ENCODE data around the gene BRSK1.

GRCh38 chr19:55258476-55258827, 25.3 kb upstream of the BRSK1 start:
- TF ChIP-seq CTCF (IDR thresholded peaks at IDR 0.05; ENCODE audit: poor library complexity, severe bottlenecking): no peak
- TF ChIP-seq TAF1 (IDR thresholded peaks at IDR 0.05; ENCODE audit: low read depth): no peak
- no peak for TF ChIP-seq EP300 (conservative IDR thresholded peaks at IDR 0.05; ENCODE audit: poor library complexity, severe bottlenecking)
- TF ChIP-seq EZH2 (IDR thresholded peaks at IDR 0.05; ENCODE audit: borderline replicate concordance, insufficient read depth, low read length, poor library complexity, severe bottlenecking): no peak

Data from neural cell (in vitro differentiated cells).